Trophoblast cell (in vitro differentiated cells and primary cell): ENCODE results near the gene KCNC4.

Experiments
- DNase-seq, 2 donors: peaks; one replicate each; pipeline ENCODE4 v3.0.0-alpha.2; 2016
- H2AFZ ChIP-seq: 2 replicates; pipeline ENCODE4 v1.6.1; 2013; ENCODE audit warnings: low read length, moderate library complexity, mild to moderate bottlenecking; ENCODE audit not compliant: insufficient read depth, poor library complexity
- H2AK5ac ChIP-seq: 2 replicates; pipeline ENCODE4 v1.6.1; 2013; ENCODE audit warnings: mild to moderate bottlenecking, low read length
- H2BK120ac ChIP-seq: 2 replicates; pipeline ENCODE4 v1.6.1; 2013; ENCODE audit warnings: low read length, mild to moderate bottlenecking, moderate library complexity; ENCODE audit not compliant: insufficient read depth, poor library complexity
- H2BK12ac ChIP-seq: 2 replicates; pipeline ENCODE4 v1.6.1; 2013; ENCODE audit warnings: mild to moderate bottlenecking, low read length, moderate library complexity
- H2BK5ac ChIP-seq: 2 replicates; pipeline ENCODE4 v1.6.1; 2013; ENCODE audit warnings: low read length, low read depth, moderate library complexity, mild to moderate bottlenecking; ENCODE audit not compliant: poor library complexity
- H3K14ac ChIP-seq: 2 replicates; pipeline ENCODE4 v1.6.1; 2013; ENCODE audit warnings: mild to moderate bottlenecking, low read length
- H3K18ac ChIP-seq: 2 replicates; pipeline ENCODE4 v1.6.1; 2013; ENCODE audit warnings: mild to moderate bottlenecking, low read length
- H3K23ac ChIP-seq: 2 replicates; pipeline ENCODE4 v1.6.1; 2013; ENCODE audit warnings: low read length
- H3K27ac ChIP-seq: 2 replicates; pipeline ENCODE4 v1.5.1; 2013; ENCODE audit warnings: low read depth, mild to moderate bottlenecking, inconsistent platforms, low read length, moderate library complexity
- H3K27me3 ChIP-seq: 2 replicates; pipeline ENCODE4 v1.6.1; 2013; ENCODE audit warnings: inconsistent platforms, mild to moderate bottlenecking, low read length, moderate library complexity; ENCODE audit not compliant: insufficient read depth
- H3K36me3 ChIP-seq, 2 experiments: 1 replicate in 1 of 2; 2 replicates in 1 of 2; pipeline ENCODE4 v1.6.1; 2013; ENCODE audit warnings: low read length in 2 of 2, mild to moderate bottlenecking in 2 of 2, moderate library complexity in 1 of 2; ENCODE audit not compliant: insufficient read depth in 2 of 2, control insufficient read depth in 1 of 2
- H3K4ac ChIP-seq: 2 replicates; pipeline ENCODE4 v1.6.1; 2013; ENCODE audit warnings: low read depth, mild to moderate bottlenecking, low read length, moderate library complexity
- H3K4me1 ChIP-seq, 2 experiments: 1 replicate in 1 of 2; 2 replicates in 1 of 2; pipeline ENCODE4 v1.6.1; 2013; ENCODE audit warnings: low read length in 2 of 2, mild to moderate bottlenecking in 2 of 2, moderate library complexity in 1 of 2; ENCODE audit not compliant: insufficient read depth in 2 of 2, control insufficient read depth in 1 of 2
- H3K4me2 ChIP-seq: 2 replicates; pipeline ENCODE4 v1.6.1; 2013; ENCODE audit warnings: inconsistent platforms, mild to moderate bottlenecking, low read length, moderate library complexity
- H3K4me3 ChIP-seq: 2 replicates; pipeline ENCODE4 v1.5.1; 2013; ENCODE audit warnings: mild to moderate bottlenecking, low read depth, low read length, inconsistent platforms
- H3K79me1 ChIP-seq: one replicate; pipeline ENCODE4 v1.6.1; 2013; ENCODE audit warnings: low read length
- H3K79me2 ChIP-seq: 2 replicates; pipeline ENCODE4 v1.6.1; 2013; ENCODE audit warnings: low read length, mild to moderate bottlenecking; ENCODE audit not compliant: control insufficient read depth, insufficient read depth, poor library complexity
- H3K9ac ChIP-seq: 2 replicates; pipeline ENCODE4 v1.6.1; 2013; ENCODE audit warnings: mild to moderate bottlenecking, low read length
- H3K9me3 ChIP-seq: 2 replicates; pipeline ENCODE4 v1.6.1; 2013; ENCODE audit warnings: low read depth, mild to moderate bottlenecking, control low read depth, inconsistent platforms, low read length; ENCODE audit not compliant: insufficient read depth
- H4K12ac ChIP-seq: 2 replicates; pipeline ENCODE4 v1.6.1; 2013; ENCODE audit warnings: low read depth, mild to moderate bottlenecking, low read length, moderate library complexity
- H4K8ac ChIP-seq: 2 replicates; pipeline ENCODE4 v1.6.1; 2013; ENCODE audit warnings: low read depth, mild to moderate bottlenecking, low read length, moderate library complexity
- H4K91ac ChIP-seq: one replicate; pipeline ENCODE4 v1.6.1; 2013; ENCODE audit warnings: low read depth, mild to moderate bottlenecking, low read length, moderate library complexity
- WGBS: extraction: QIAGEN DNeasy Blood & Tissue Kit; methylation state at CpG from one replicate; pipeline ENCODE4 v1.1.7; 2013; ENCODE audit warnings: missing lambda C conversion rate; ENCODE audit not compliant: insufficient read length, insufficient coverage; ENCODE audit errors: extremely low coverage; 5-methylcytosine and 5-hydroxymethylcytosine counted together

The KCNC4 gene

GRCh38 chr1:110189181-110189580 is 20.9 kb upstream of the KCNC4 start:
- no peak overlapping the region for H4K8ac ChIP-seq
- H3K27ac ChIP-seq: peak overlapping the region; percentile 93
- H2AK5ac ChIP-seq: peak overlapping the region; percentile 42
- H3K79me2 ChIP-seq: peaks cover 3% of the 10 kb centered on the region
- H3K4me2 ChIP-seq: no peak overlapping the region
- H3K4me3 ChIP-seq: no peak overlapping the region
- H3K9me3 ChIP-seq: no peaks in the 10 kb centered on the region
- peak overlapping the region; percentile 97 for H2BK120ac ChIP-seq
- peak overlapping the region; percentile 58 for H3K18ac ChIP-seq
- no peak overlapping the region for H3K23ac ChIP-seq
- no peak overlapping the region for H3K4ac ChIP-seq
- no peak overlapping the region for H4K12ac ChIP-seq
- no peak overlapping the region for H2BK5ac ChIP-seq
- peaks cover 12% of the 10 kb centered on the region for H3K79me1 ChIP-seq
- no peaks in the 10 kb centered on the region for H3K27me3 ChIP-seq
- H3K9ac ChIP-seq: no peak overlapping the region
- peak overlapping the region; percentile 91 for H4K91ac ChIP-seq
- H3K4me1 ChIP-seq: peaks cover 17 to 27% of the 10 kb centered on the region in 2 experiments
- H3K36me3 ChIP-seq: no peaks in the 10 kb centered on the region
- peak overlapping the region; percentile 81 for H3K14ac ChIP-seq
- H2BK12ac ChIP-seq: peak overlapping the region; percentile 90
- no peak overlapping the region for H2AFZ ChIP-seq
- no CpG with 5 or more reads among the region's 6 CpGs for WGBS
- no peak for DNase-seq

- no peak for DNase-seq
- peaks cover 12% of the 10 kb centered on the region for H3K79me1 ChIP-seq
- peaks cover 12 to 21% of the 10 kb centered on the region in 2 experiments for H3K4me1 ChIP-seq
- H3K27ac ChIP-seq: no peak overlapping the region
- H3K14ac ChIP-seq: no peak overlapping the region
- no peak overlapping the region for H2BK5ac ChIP-seq
- H3K36me3 ChIP-seq: no peaks in the 10 kb centered on the region
- peaks cover 2% of the 10 kb centered on the region for H3K9me3 ChIP-seq
- peak overlapping the region; percentile 26 for H2BK120ac ChIP-seq
- no peak overlapping the region for H3K9ac ChIP-seq
- H3K23ac ChIP-seq: no peak overlapping the region
- no peaks in the 10 kb centered on the region for H3K27me3 ChIP-seq
- H2AK5ac ChIP-seq: peak overlapping the region; percentile 69
- H4K8ac ChIP-seq: no peak overlapping the region
- peaks cover 3% of the 10 kb centered on the region for H3K79me2 ChIP-seq
- no peak overlapping the region for H3K18ac ChIP-seq
- H2BK12ac ChIP-seq: peak overlapping the region; percentile 55
- no peak overlapping the region for H2AFZ ChIP-seq
- H4K12ac ChIP-seq: no peak overlapping the region
- H4K91ac ChIP-seq: no peak overlapping the region
- H3K4me3 ChIP-seq: no peak overlapping the region
- H3K4ac ChIP-seq: no peak overlapping the region
- H3K4me2 ChIP-seq: no peak overlapping the region
- WGBS: no CpG with 5 or more reads among the region's 8 CpGs
Observed at GRCh38 chr1:110190282-110190929, 19.7 kb upstream of the KCNC4 start.

GRCh38 chr1:110192541-110192940 is 17.6 kb upstream of the KCNC4 start:
- H4K8ac ChIP-seq: no peak overlapping the region
- H3K27ac ChIP-seq: no peak overlapping the region
- H2BK120ac ChIP-seq: no peak overlapping the region
- H3K9me3 ChIP-seq: peaks cover 2% of the 10 kb centered on the region
- H3K4me1 ChIP-seq: peaks cover 12 to 13% of the 10 kb centered on the region in 2 experiments
- H3K27me3 ChIP-seq: no peaks in the 10 kb centered on the region
- no peak overlapping the region for H3K14ac ChIP-seq
- no peak overlapping the region for H3K4me2 ChIP-seq
- H3K4me3 ChIP-seq: no peak overlapping the region
- peaks cover 3% of the 10 kb centered on the region for H3K79me2 ChIP-seq
- H3K79me1 ChIP-seq: peaks cover 9% of the 10 kb centered on the region
- WGBS: no CpG with 5 or more reads among the region's 8 CpGs
- no peak overlapping the region for H2BK5ac ChIP-seq
- H3K4ac ChIP-seq: no peak overlapping the region
- H3K18ac ChIP-seq: no peak overlapping the region
- H2AFZ ChIP-seq: no peak overlapping the region
- H3K9ac ChIP-seq: no peak overlapping the region
- H2AK5ac ChIP-seq: no peak overlapping the region
- H3K36me3 ChIP-seq: no peaks in the 10 kb centered on the region
- H4K12ac ChIP-seq: no peak overlapping the region
- H4K91ac ChIP-seq: no peak overlapping the region
- DNase-seq: no peak
- H3K23ac ChIP-seq: no peak overlapping the region
- H2BK12ac ChIP-seq: no peak overlapping the region

GRCh38 chr1:110195196-110195595 is 14.9 kb upstream of the KCNC4 start:
- Histone ChIP-seq H4K12ac (no peak overlapping the region), H3K23ac (no peak overlapping the region), H3K79me2 (no peaks in the 10 kb centered on the region), H3K18ac (no peak overlapping the region), H2BK120ac (no peak overlapping the region), H2AK5ac (no peak overlapping the region), H2AFZ (no peak overlapping the region), H3K4me2 (no peak overlapping the region), H3K9me3 (peaks cover 2% of the 10 kb centered on the region), H4K8ac (no peak overlapping the region), H3K27me3 (no peaks in the 10 kb centered on the region), H3K4ac (no peak overlapping the region), H2BK12ac (no peak overlapping the region), H3K27ac (no peak overlapping the region), H3K79me1 (no peaks in the 10 kb centered on the region), H3K14ac (no peak overlapping the region), H3K9ac (no peak overlapping the region), H3K36me3 (no peaks in the 10 kb centered on the region), H3K4me1 (no peaks in the 10 kb centered on the region), H4K91ac (no peak overlapping the region), H3K4me3 (no peak overlapping the region), H2BK5ac (no peak overlapping the region)
- no CpG with 5 or more reads among the region's 10 CpGs for WGBS
- DNase-seq: no peak
